ENCODE data around the gene NCOR1.

GRCh38 chr17:16013943-16014407 is 201.4 kb downstream of the NCOR1 start:
- TF ChIP-seq CTCF (IDR thresholded peaks at IDR 0.05) (peak; percentile 54), REST (IDR thresholded peaks at IDR 0.05; ENCODE audit: insufficient read depth in 1 of 2, low read depth in 2 of 2, low read length in 1 of 2) (no peak), TCF7L2 (IDR thresholded peaks at IDR 0.05; ENCODE audit: low read depth, low read length) (no peak), SIN3A (IDR thresholded peaks at IDR 0.05; ENCODE audit: borderline replicate concordance, insufficient read depth, low read depth, low read length) (no peak)
